K562 (cell line): Measurements from ENCODE around the gene POLDIP3. TPM values are rescaled to one million over a fixed set of nuclear protein-coding genes. Genes with fewer than 3 reads are reported as not detected.

Experiments used
- ATAC-seq: fragments of 200-7000 bp; cut with Tn5 transposase; 3 replicates; pipeline ENCODE4 v1.9.1; 2020; ENCODE audit warnings: moderate library complexity
- BruUV-seq: library from RNA; stranded (reverse); fragments of 400-500 nt; replicated peaks from 2 replicates; lab custom pipeline; 2021; lab: Mats Ljungman, UMichigan
- CTCF ChIA-PET: fragments of 300-600 bp; formaldehyde crosslinking; extraction: SDS; loops from one replicate; lab custom pipeline; 2021; ENCODE audit warnings: low intra/inter-chr PET ratio; lab: Yijun Ruan, JAX
- POLR2A ChIA-PET: fragments of 300-600, 350-650 bp; sonication (Branson Sonifier 250); formaldehyde crosslinking; extraction: SDS; loops from one replicate; lab custom pipeline; 2021; ENCODE audit warnings: antibody characterized with exemption, inconsistent platforms; lab: Yijun Ruan, JAX
- DNase-seq, 4 experiments: peaks; one replicate each; pipeline versions ENCODE4 v3.0.0 to v3.0.0-alpha.2; 2011 to 2018; ENCODE audit warnings: low spot score in 3 of 4, mixed read lengths in 3 of 4; ENCODE audit errors: extremely low read depth in 1 of 4
- FAIRE-seq: peaks from 2 replicates; lab custom pipeline; 2011; peaks lifted over from hg19 to GRCh38; lab: Jason Lieb, UNC
- H2AFZ ChIP-seq: 2 replicates; pipeline ENCODE4 v1.6.0; 2011; ENCODE audit warnings: low read depth, low read length, control low read depth, inconsistent platforms
- H3K27ac ChIP-seq: fragments of 200-600 bp; 3 replicates; pipeline ENCODE4 v1.8.0; 2011; ENCODE audit warnings: low read depth, mild to moderate bottlenecking, control low read depth, inconsistent platforms, low read length, moderate library complexity, mixed read lengths; ENCODE audit errors: extremely low read depth
- H3K27me3 ChIP-seq, 2 experiments: fragments of 300-600 bp in 1 of 2; 2 replicates in 1 of 2; 3 replicates in 1 of 2; pipeline versions ENCODE4 v1.6.0 to v1.8.0; 2011; ENCODE audit warnings: inconsistent platforms in 2 of 2, low read length in 2 of 2, mild to moderate bottlenecking in 1 of 2, mixed read lengths in 1 of 2, moderate library complexity in 1 of 2; ENCODE audit not compliant: control insufficient read depth in 2 of 2, insufficient read depth in 2 of 2
- H3K36me3 ChIP-seq: fragments of 300-600 bp; 3 replicates; pipeline ENCODE4 v1.8.0; 2011; ENCODE audit warnings: mild to moderate bottlenecking, low read length, inconsistent platforms; ENCODE audit not compliant: control insufficient read depth, insufficient read depth
- H3K4me1 ChIP-seq, 2 experiments: fragments of 200-600 bp in 1 of 2; replicated peaks in 1 of 2; 2 replicates in 1 of 2; 3 replicates in 1 of 2; pipeline versions ENCODE4 v1.5.1 to v1.8.0; 2011; ENCODE audit warnings: inconsistent platforms in 2 of 2, low read length in 2 of 2, mild to moderate bottlenecking in 1 of 2, mixed read lengths in 1 of 2, moderate library complexity in 1 of 2; ENCODE audit not compliant: control insufficient read depth in 2 of 2, insufficient read depth in 2 of 2
- H3K4me2 ChIP-seq: 2 replicates; pipeline ENCODE4 v1.6.1; 2011; ENCODE audit warnings: low read length, control low read depth, inconsistent platforms, mixed read lengths; ENCODE audit not compliant: insufficient read depth
- H3K4me3 ChIP-seq: fragments of 200-600 bp; sonication (generic), shearing (Covaris generic); 2 replicates; pipeline ENCODE4 v1.5.1; 2016; ENCODE audit warnings: control low read depth, inconsistent platforms
- H3K79me2 ChIP-seq: fragments of 200-600 bp; 3 replicates; pipeline ENCODE4 v1.8.0; 2011; ENCODE audit warnings: low read length, inconsistent platforms; ENCODE audit not compliant: control insufficient read depth, insufficient read depth
- H3K9ac ChIP-seq, 2 experiments: 2 replicates each; pipeline versions ENCODE4 v1.6.0 to v1.6.1; 2011; ENCODE audit warnings: low read depth in 2 of 2, low read length in 2 of 2, control low read depth in 1 of 2, inconsistent platforms in 1 of 2, mild to moderate bottlenecking in 1 of 2, mixed read lengths in 1 of 2; ENCODE audit not compliant: insufficient read depth in 1 of 2
- H3K9me1 ChIP-seq: one replicate; pipeline ENCODE4 v1.6.0; 2011; ENCODE audit warnings: inconsistent platforms, mild to moderate bottlenecking, low read length, moderate library complexity; ENCODE audit not compliant: control insufficient read depth, insufficient read depth
- H3K9me3 ChIP-seq: replicated peaks from 2 replicates; pipeline ENCODE4 v1.5.1; 2011; ENCODE audit warnings: low read depth, low read length, inconsistent platforms; ENCODE audit not compliant: control insufficient read depth, insufficient read depth
- H4K20me1 ChIP-seq: replicated peaks from 2 replicates; pipeline ENCODE4 v1.6.1; 2011; ENCODE audit warnings: low read length, inconsistent platforms, mixed read lengths; ENCODE audit not compliant: control insufficient read depth, insufficient read depth
- CCNT2 ChIP-seq: IDR thresholded peaks from 2 replicates; pipeline ENCODE4 v1.6.1; 2011; ENCODE audit warnings: borderline replicate concordance, low read depth, mild to moderate bottlenecking, moderate library complexity, mixed read lengths, low read length; ENCODE audit not compliant: insufficient read length; ENCODE audit errors: extremely low read depth
- GABPA ChIP-seq: fragments of 200-800 bp; sonication (Bioruptor generic); conservative IDR thresholded peaks from 2 replicates; pipeline ENCODE4 v1.6.1; 2016; ENCODE audit warnings: low read depth, missing genetic modification characterization, missing compliant biosample characterization
- HDGF ChIP-seq: fragments of 450-650 bp; IDR thresholded peaks from 2 replicates; pipeline ENCODE4 v1.6.1; 2016
- JUNB ChIP-seq: fragments of 450-650 bp; formaldehyde crosslinking; conservative IDR thresholded peaks from 2 replicates; pipeline ENCODE4 v1.4.0; 2020; ENCODE audit warnings: mild to moderate bottlenecking
- JUND ChIP-seq, 2 experiments: IDR thresholded peaks; 2 replicates in 1 of 2; 3 replicates in 1 of 2; pipeline ENCODE4 v1.6.1; 2011; ENCODE audit warnings: borderline replicate concordance in 2 of 2, low read depth in 2 of 2, low read length in 2 of 2, improper control_type of control experiment in 1 of 2, missing biosample characterization in 1 of 2, missing genetic modification characterization in 1 of 2, missing genetic modification reagents in 1 of 2
- NCOR1 ChIP-seq: fragments of 450-650 bp; IDR thresholded peaks from 2 replicates; pipeline ENCODE4 v1.6.1; 2016; ENCODE audit warnings: mild to moderate bottlenecking, moderate library complexity
- RNF2 ChIP-seq: sonication (generic); IDR thresholded peaks from 2 replicates; pipeline ENCODE4 v1.6.1; 2016
- SIN3B ChIP-seq: fragments of 450-650 bp; IDR thresholded peaks from 2 replicates; pipeline ENCODE4 v1.6.1; 2017; ENCODE audit warnings: low read depth, mild to moderate bottlenecking, moderate library complexity
- SRSF7 ChIP-seq: fragments of 200-400 bp; formaldehyde crosslinking; optimal IDR thresholded peaks from 2 replicates; pipeline ENCODE3; 2017; ENCODE audit warnings: mild to moderate bottlenecking, low read depth, low read length
- WGBS: fragments of 100-300 bp; shearing (Covaris generic); methylation state at CpG from one replicate; pipeline ENCODE4 v1.1.6; 2016; ENCODE audit warnings: low coverage, mixed read lengths; ENCODE audit not compliant: insufficient coverage; ENCODE audit errors: missing lambda C conversion rate; 5-methylcytosine and 5-hydroxymethylcytosine counted together
- in situ Hi-C: fragments of 300-500 bp; cut with MboI; formaldehyde crosslinking; loops from 4 replicates; pipeline ENCODE4 v1.15.0; 2018; ENCODE audit warnings: inconsistent platforms, mixed read lengths
- intact Hi-C: fragments of 100-400 bp; cut with micrococcal nuclease; formaldehyde crosslinking; loops from 2 replicates; pipeline ENCODE4 v1.14.2; 2022
- polyA plus RNA-seq, 8 experiments: library from polyadenylated mRNA; depleted of rRNA in 4 of 8; stranded (reverse) in 5 of 8; unstranded in 3 of 8; fragments of >200 nt; fragmentation: Nextera tagmentation in 2 of 8; fragmentation: Illumina TruSeq in 1 of 8; extraction: Ambion mirVana in 2 of 8; extraction: Trizol in 1 of 8; gene quantifications; 2 replicates each; pipeline versions ENCODE4 v1.2.1 to v1.2.3, GENCODE V29; 2011 to 2014; ENCODE audit warnings: inconsistent platforms in 1 of 8, missing spikeins in 1 of 8
- total RNA-seq, 7 experiments: library from RNA; depleted of rRNA in 6 of 7; stranded (reverse); fragments of >200 nt in 6 of 7; fragmentation: Illumina TruSeq in 2 of 7; extraction: Trizol in 2 of 7; gene quantifications; 2 replicates each; pipeline versions ENCODE4 v1.2.1 to v1.2.3, GENCODE V29; 2011 to 2021; ENCODE audit warnings: low replicate concordance in 1 of 7
- TF ChIP-seq, protein P1 (sequence below): fragments of 450-650 bp; formaldehyde crosslinking; IDR thresholded peaks from 2 replicates; pipeline ENCODE4 v1.4.0; 2020; ENCODE audit warnings: mild to moderate bottlenecking, moderate library complexity
- TF ChIP-seq, protein P2 (sequence below): fragments of 450-650 bp; IDR thresholded peaks from 2 replicates; pipeline ENCODE4 v1.6.1; 2016; ENCODE audit warnings: borderline replicate concordance
- TF ChIP-seq, protein P3 (sequence below): fragments of 450-650 bp; IDR thresholded peaks from 2 replicates; pipeline ENCODE4 v1.6.1; 2018; ENCODE audit not compliant: partially characterized antibody

Gene POLDIP3
- total and polyA plus RNA-seq, 9 of the 15 experiments (the other 6 are each of a cell fraction or from before 2014, with no cell fraction given): 14.3 to 53.0 (median 26.3) TPM

DNA sequence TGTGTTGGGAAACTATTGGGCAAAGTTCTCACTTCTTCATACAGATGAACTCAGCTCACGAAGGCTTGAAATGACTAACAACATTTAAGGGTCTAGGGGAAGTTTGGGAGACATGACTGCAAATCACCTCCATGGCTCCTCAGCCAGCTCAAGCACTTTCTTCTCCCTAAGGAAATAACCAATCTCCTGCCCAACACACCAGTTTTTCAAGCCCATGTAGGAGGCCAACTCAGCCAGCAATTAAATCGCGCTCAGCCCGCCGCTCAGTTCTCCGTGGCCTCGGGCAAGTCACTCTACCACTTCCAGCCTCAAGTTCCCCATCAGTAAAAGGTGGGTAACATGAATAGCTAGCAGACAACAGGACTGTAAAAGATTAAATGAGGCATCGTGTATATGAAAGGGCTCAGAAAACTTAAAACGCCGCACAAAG, 796 bp downstream of the POLDIP3 start:
- H3K9me1 ChIP-seq: no peaks in the 10 kb centered on the region
- H3K4me1 ChIP-seq: peaks cover 15 to 37% of the 10 kb centered on the region in 2 experiments; a peak in 4 of 5 replicates
- intact Hi-C loops: no loop called here
- peak overlapping the region; percentile 80 for H3K4me2 ChIP-seq
- WGBS: 2% methylated on average over 10 of the region's 10 CpGs
- no peak for FAIRE-seq
- CTCF ChIA-PET: no interaction called here
- peak overlapping the region; percentile 95 for H3K27ac ChIP-seq
- POLR2A ChIA-PET: interaction anchor here (0.6 to 3.1 kb wide), 13 partner anchors 14 to 1412 kb away, joined by 3 to 31 read pairs (median 4); no protein-coding TSS in a partner anchor
- peak in 1 of 4 experiments; percentile 17 for DNase-seq
- ATAC-seq: no peak
- TSS peak; percentile 49 for BruUV-seq
- in situ Hi-C loops: no loop called here
- H4K20me1 ChIP-seq: 0 out of 2 replicates have a peak, but pooled peaks cover 17% of the 10 kb centered on the region
- no peaks in the 10 kb centered on the region for H3K27me3 ChIP-seq
- H3K79me2 ChIP-seq: peaks cover 56% of the 10 kb centered on the region
- no peaks in the 10 kb centered on the region for H3K9me3 ChIP-seq
- H3K36me3 ChIP-seq: peaks cover 39% of the 10 kb centered on the region; the same call in 2 of the 3 replicates
- H3K9ac ChIP-seq: peak overlapping the region; percentile 93 to 97
- H2AFZ ChIP-seq: peak overlapping the region; percentile 25
- TF ChIP-seq RNF2 (no peak), SRSF7 (no peak), JUNB (CRISPR knock-in tag) (no peak), HDGF (no peak), JUND (IDR thresholded peaks at IDR 0.05; ENCODE audit: borderline replicate concordance, low read depth, low read length) (no peak), JUND (tag; IDR thresholded peaks at IDR 0.05; ENCODE audit: borderline replicate concordance, low read depth, low read length) (no peak), GABPA (tag) (no peak), NCOR1 (no peak), SIN3B (no peak), CCNT2 (no peak)
- TF ChIP-seq, protein P1, sequence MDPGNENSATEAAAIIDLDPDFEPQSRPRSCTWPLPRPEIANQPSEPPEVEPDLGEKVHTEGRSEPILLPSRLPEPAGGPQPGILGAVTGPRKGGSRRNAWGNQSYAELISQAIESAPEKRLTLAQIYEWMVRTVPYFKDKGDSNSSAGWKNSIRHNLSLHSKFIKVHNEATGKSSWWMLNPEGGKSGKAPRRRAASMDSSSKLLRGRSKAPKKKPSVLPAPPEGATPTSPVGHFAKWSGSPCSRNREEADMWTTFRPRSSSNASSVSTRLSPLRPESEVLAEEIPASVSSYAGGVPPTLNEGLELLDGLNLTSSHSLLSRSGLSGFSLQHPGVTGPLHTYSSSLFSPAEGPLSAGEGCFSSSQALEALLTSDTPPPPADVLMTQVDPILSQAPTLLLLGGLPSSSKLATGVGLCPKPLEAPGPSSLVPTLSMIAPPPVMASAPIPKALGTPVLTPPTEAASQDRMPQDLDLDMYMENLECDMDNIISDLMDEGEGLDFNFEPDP (CRISPR knock-in tag): no peak
- TF ChIP-seq, protein P2, sequence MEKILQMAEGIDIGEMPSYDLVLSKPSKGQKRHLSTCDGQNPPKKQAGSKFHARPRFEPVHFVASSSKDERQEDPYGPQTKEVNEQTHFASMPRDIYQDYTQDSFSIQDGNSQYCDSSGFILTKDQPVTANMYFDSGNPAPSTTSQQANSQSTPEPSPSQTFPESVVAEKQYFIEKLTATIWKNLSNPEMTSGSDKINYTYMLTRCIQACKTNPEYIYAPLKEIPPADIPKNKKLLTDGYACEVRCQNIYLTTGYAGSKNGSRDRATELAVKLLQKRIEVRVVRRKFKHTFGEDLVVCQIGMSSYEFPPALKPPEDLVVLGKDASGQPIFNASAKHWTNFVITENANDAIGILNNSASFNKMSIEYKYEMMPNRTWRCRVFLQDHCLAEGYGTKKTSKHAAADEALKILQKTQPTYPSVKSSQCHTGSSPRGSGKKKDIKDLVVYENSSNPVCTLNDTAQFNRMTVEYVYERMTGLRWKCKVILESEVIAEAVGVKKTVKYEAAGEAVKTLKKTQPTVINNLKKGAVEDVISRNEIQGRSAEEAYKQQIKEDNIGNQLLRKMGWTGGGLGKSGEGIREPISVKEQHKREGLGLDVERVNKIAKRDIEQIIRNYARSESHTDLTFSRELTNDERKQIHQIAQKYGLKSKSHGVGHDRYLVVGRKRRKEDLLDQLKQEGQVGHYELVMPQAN: no peak
- TF ChIP-seq, protein P3, sequence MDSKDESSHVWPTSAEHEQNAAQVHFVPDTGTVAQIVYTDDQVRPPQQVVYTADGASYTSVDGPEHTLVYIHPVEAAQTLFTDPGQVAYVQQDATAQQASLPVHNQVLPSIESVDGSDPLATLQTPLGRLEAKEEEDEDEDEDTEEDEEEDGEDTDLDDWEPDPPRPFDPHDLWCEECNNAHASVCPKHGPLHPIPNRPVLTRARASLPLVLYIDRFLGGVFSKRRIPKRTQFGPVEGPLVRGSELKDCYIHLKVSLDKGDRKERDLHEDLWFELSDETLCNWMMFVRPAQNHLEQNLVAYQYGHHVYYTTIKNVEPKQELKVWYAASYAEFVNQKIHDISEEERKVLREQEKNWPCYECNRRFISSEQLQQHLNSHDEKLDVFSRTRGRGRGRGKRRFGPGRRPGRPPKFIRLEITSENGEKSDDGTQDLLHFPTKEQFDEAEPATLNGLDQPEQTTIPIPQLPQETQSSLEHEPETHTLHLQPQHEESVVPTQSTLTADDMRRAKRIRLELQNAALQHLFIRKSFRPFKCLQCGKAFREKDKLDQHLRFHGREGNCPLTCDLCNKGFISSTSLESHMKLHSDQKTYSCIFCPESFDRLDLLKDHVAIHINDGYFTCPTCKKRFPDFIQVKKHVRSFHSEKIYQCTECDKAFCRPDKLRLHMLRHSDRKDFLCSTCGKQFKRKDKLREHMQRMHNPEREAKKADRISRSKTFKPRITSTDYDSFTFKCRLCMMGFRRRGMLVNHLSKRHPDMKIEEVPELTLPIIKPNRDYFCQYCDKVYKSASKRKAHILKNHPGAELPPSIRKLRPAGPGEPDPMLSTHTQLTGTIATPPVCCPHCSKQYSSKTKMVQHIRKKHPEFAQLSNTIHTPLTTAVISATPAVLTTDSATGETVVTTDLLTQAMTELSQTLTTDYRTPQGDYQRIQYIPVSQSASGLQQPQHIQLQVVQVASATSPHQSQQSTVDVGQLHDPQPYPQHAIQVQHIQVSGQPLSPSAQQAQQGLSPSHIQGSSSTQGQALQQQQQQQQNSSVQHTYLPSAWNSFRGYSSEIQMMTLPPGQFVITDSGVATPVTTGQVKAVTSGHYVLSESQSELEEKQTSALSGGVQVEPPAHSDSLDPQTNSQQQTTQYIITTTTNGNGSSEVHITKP: no peak
- peak overlapping the region; percentile 61 for H3K4me3 ChIP-seq
